Measurements from ENCODE around the gene PTH2. TPM values are rescaled to one million over a fixed set of nuclear protein-coding genes. Genes with fewer than 3 reads are reported as not detected.

The PTH2 gene
- polyA plus RNA-seq, 1 donor from 2014 or later, result not detected

GRCh38 chr19:49435670-49436069 lies 12.4 kb upstream of the PTH2 start:
- no peaks in the 10 kb centered on the region for H4K20me1 ChIP-seq (ENCODE audit: insufficient read depth)
- no peaks in the 10 kb centered on the region for H3K9me2 ChIP-seq (ENCODE audit: insufficient read depth, low read length)
- no peaks in the 10 kb centered on the region for H3K79me2 ChIP-seq (replicated peaks; ENCODE audit: insufficient read depth, low read length)
- H3F3A ChIP-seq (ENCODE audit: insufficient read depth, low read length, poor library complexity, severe bottlenecking), result no peaks in the 10 kb centered on the region
- H3K4me2 ChIP-seq (ENCODE audit: low read length), result no peak overlapping the region
- no peaks in the 10 kb centered on the region for H3K36me3 ChIP-seq (ENCODE audit: insufficient read depth, low read length)
- no peak overlapping the region for H2AFZ ChIP-seq (ENCODE audit: low read depth, low read length)
- H3K27ac ChIP-seq (ENCODE audit: low read length), result no peak overlapping the region
- no peak overlapping the region for H3K4me3 ChIP-seq (ENCODE audit: low read length)
- no peak for TF ChIP-seq MXI1 (conservative IDR thresholded peaks at IDR 0.05; ENCODE audit: poor library complexity, severe bottlenecking)
- TF ChIP-seq, protein P1, sequence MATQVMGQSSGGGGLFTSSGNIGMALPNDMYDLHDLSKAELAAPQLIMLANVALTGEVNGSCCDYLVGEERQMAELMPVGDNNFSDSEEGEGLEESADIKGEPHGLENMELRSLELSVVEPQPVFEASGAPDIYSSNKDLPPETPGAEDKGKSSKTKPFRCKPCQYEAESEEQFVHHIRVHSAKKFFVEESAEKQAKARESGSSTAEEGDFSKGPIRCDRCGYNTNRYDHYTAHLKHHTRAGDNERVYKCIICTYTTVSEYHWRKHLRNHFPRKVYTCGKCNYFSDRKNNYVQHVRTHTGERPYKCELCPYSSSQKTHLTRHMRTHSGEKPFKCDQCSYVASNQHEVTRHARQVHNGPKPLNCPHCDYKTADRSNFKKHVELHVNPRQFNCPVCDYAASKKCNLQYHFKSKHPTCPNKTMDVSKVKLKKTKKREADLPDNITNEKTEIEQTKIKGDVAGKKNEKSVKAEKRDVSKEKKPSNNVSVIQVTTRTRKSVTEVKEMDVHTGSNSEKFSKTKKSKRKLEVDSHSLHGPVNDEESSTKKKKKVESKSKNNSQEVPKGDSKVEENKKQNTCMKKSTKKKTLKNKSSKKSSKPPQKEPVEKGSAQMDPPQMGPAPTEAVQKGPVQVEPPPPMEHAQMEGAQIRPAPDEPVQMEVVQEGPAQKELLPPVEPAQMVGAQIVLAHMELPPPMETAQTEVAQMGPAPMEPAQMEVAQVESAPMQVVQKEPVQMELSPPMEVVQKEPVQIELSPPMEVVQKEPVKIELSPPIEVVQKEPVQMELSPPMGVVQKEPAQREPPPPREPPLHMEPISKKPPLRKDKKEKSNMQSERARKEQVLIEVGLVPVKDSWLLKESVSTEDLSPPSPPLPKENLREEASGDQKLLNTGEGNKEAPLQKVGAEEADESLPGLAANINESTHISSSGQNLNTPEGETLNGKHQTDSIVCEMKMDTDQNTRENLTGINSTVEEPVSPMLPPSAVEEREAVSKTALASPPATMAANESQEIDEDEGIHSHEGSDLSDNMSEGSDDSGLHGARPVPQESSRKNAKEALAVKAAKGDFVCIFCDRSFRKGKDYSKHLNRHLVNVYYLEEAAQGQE (IDR thresholded peaks at IDR 0.05; ENCODE audit: borderline replicate concordance), result no peak
- TF ChIP-seq POLR2AphosphoS5 (IDR thresholded peaks at IDR 0.05), result no peak
- TF ChIP-seq EZH2 (IDR thresholded peaks at IDR 0.05; ENCODE audit: borderline replicate concordance, insufficient read depth, low read length, poor library complexity, severe bottlenecking), result no peak
- TF ChIP-seq, protein P2, sequence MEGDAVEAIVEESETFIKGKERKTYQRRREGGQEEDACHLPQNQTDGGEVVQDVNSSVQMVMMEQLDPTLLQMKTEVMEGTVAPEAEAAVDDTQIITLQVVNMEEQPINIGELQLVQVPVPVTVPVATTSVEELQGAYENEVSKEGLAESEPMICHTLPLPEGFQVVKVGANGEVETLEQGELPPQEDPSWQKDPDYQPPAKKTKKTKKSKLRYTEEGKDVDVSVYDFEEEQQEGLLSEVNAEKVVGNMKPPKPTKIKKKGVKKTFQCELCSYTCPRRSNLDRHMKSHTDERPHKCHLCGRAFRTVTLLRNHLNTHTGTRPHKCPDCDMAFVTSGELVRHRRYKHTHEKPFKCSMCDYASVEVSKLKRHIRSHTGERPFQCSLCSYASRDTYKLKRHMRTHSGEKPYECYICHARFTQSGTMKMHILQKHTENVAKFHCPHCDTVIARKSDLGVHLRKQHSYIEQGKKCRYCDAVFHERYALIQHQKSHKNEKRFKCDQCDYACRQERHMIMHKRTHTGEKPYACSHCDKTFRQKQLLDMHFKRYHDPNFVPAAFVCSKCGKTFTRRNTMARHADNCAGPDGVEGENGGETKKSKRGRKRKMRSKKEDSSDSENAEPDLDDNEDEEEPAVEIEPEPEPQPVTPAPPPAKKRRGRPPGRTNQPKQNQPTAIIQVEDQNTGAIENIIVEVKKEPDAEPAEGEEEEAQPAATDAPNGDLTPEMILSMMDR (IDR thresholded peaks at IDR 0.05; ENCODE audit: poor library complexity, severe bottlenecking), result no peak
- TF ChIP-seq EP300 (conservative IDR thresholded peaks at IDR 0.05; ENCODE audit: poor library complexity, severe bottlenecking), result no peak
- no peak for TF ChIP-seq RAD21 (conservative IDR thresholded peaks at IDR 0.05)
- TF ChIP-seq SMC3 (conservative IDR thresholded peaks at IDR 0.05; ENCODE audit: poor library complexity), result no peak
- no peak for TF ChIP-seq TAF1 (IDR thresholded peaks at IDR 0.05; ENCODE audit: low read depth)
- H3K9ac ChIP-seq (ENCODE audit: low read length), result no peak overlapping the region
- peaks cover 69% of the 10 kb centered on the region for H3K27me3 ChIP-seq (ENCODE audit: insufficient read depth, low read depth, low read length)
- peaks cover 8% of the 10 kb centered on the region for H3K9me3 ChIP-seq (ENCODE audit: low read length)

DNA sequence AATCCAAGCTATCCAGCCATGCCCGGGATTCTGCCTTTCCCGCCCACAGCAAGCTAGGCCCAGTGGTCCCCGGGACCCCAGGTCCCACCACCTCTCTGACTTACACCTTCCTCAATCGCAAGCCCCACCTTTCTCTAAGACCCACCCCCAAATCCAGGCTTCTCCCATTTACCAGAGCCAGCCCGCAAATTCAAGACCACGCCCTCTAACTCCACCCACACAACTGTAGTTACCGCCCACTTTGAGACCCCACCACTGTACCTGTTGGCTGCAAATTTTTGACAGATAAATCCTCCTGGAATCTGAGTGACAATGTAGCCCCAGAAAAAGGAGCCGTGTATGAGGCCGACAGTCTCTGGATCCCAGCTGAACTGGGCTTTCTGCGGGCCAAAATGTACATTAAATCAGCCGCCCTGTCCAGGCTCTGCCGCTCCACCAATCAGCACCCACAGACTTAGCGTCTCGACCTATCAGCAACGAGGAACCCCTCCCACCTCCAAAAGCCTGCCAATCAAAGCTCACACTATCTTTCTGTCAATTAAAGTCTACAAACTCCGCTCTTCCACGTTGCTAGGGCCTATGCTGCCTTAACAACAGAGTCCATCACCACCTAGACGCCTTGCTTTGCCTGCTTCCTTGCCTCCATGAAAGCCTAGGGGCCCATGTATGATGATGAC lies 11.8 kb upstream of the PTH2 start:
- no peaks in the 10 kb centered on the region for H3K9me2 ChIP-seq (ENCODE audit: insufficient read depth, low read length)
- H3K27me3 ChIP-seq (ENCODE audit: insufficient read depth, low read depth, low read length), result peaks cover 63% of the 10 kb centered on the region
- TF ChIP-seq, protein P2 (IDR thresholded peaks at IDR 0.05; ENCODE audit: poor library complexity, severe bottlenecking), result no peak
- TF ChIP-seq EZH2 (IDR thresholded peaks at IDR 0.05; ENCODE audit: borderline replicate concordance, insufficient read depth, low read length, poor library complexity, severe bottlenecking), result no peak
- no peak for TF ChIP-seq RAD21 (conservative IDR thresholded peaks at IDR 0.05)
- no peak for TF ChIP-seq TAF1 (IDR thresholded peaks at IDR 0.05; ENCODE audit: low read depth)
- no peak for TF ChIP-seq EP300 (conservative IDR thresholded peaks at IDR 0.05; ENCODE audit: poor library complexity, severe bottlenecking)
- no peak for TF ChIP-seq POLR2AphosphoS5 (IDR thresholded peaks at IDR 0.05)
- no peak for TF ChIP-seq SMC3 (conservative IDR thresholded peaks at IDR 0.05; ENCODE audit: poor library complexity)
- TF ChIP-seq, protein P1 (IDR thresholded peaks at IDR 0.05; ENCODE audit: borderline replicate concordance), result no peak
- no peak for TF ChIP-seq MXI1 (conservative IDR thresholded peaks at IDR 0.05; ENCODE audit: poor library complexity, severe bottlenecking)

More for the DNA sequence above, 11.8 kb upstream of the PTH2 start:
- Histone ChIP-seq H3K4me2 (ENCODE audit: low read length) (no peak overlapping the region), H3K79me2 (replicated peaks; ENCODE audit: insufficient read depth, low read length) (no peaks in the 10 kb centered on the region), H3K9me3 (ENCODE audit: low read length) (peaks cover 8% of the 10 kb centered on the region), H3F3A (ENCODE audit: insufficient read depth, low read length, poor library complexity, severe bottlenecking) (no peaks in the 10 kb centered on the region), H2AFZ (ENCODE audit: low read depth, low read length) (no peak overlapping the region), H4K20me1 (ENCODE audit: insufficient read depth) (no peaks in the 10 kb centered on the region), H3K36me3 (ENCODE audit: insufficient read depth, low read length) (no peaks in the 10 kb centered on the region), H3K27ac (ENCODE audit: low read length) (no peak overlapping the region), H3K4me3 (ENCODE audit: low read length) (no peak overlapping the region), H3K9ac (ENCODE audit: low read length) (no peak overlapping the region)

Data from neural cell (in vitro differentiated cells).